ENCODE measurements around the gene DEFB129.

DNA sequence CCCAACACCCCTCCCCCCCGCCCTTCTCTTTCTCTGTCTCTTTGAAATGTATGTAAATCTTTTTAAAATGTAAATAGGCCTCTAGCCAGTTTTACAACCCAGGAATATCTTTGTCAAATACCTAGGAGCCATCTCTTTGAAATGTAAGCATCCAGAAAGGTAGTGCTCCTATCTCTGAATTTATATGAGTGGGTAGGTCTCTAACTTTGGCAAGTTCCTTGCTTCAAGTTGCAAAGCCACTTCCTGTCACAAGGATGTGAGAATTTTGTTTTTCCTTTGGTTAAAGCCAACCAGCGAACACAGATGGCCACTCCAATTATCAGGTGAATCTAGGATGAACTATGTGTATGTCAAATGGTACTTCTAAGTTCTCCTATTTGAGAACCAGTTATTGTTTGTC is 24.3 kb downstream of the DEFB129 start:
- TF ChIP-seq EZH2 (IDR thresholded peaks at IDR 0.05) (no peak), POLR2AphosphoS5 (IDR thresholded peaks at IDR 0.05; ENCODE audit: borderline replicate concordance, low read depth, low read length) (no peak)
